Heart left ventricle (tissue), 16 donors: Measurements from ENCODE around the gene PFN2. TPM values are rescaled to one million over a fixed set of nuclear protein-coding genes. Genes with fewer than 3 reads are reported as not detected.
"Not testable (repeated sequence)": the region's sequence is repeated elsewhere in the genome, so short reads cannot be mapped to it uniquely, and the experiment has no call there.

Experiments
- ATAC-seq, 4 donors: fragments of 200-7000 bp; cut with Tn5 transposase; one replicate each; pipeline ENCODE4 v1.9.1; 2020 to 2022; ENCODE audit warnings: moderate library complexity in 4 of 4, mild to moderate bottlenecking in 3 of 4, moderate number of reproducible peaks in 1 of 4
- DNase-seq, 5 donors: peaks; one replicate each; pipeline ENCODE4 v3.0.0-alpha.2; 2020
- H3K27ac ChIP-seq, 12 donors: fragments of 200-600 bp; sonication (generic) in 4 of 12; one replicate each; pipeline versions ENCODE4 v1.5.0 to v1.8.0; 2016 to 2022; ENCODE audit warnings: mild to moderate bottlenecking in 2 of 12
- H3K27me3 ChIP-seq, 9 donors: fragments of 200-600 bp; sonication (generic) in 2 of 9; one replicate each; pipeline versions ENCODE4 v1.5.1 to v1.8.0; 2016 to 2022; ENCODE audit warnings: mild to moderate bottlenecking in 3 of 9
- H3K36me3 ChIP-seq, 9 donors: fragments of 200-600 bp; sonication (generic) in 2 of 9; one replicate each; pipeline versions ENCODE4 v1.5.0 to v1.8.0; 2018 to 2022; ENCODE audit warnings: mild to moderate bottlenecking in 2 of 9
- H3K4me1 ChIP-seq, 12 donors: fragments of 200-600 bp; sonication (generic) in 4 of 12; one replicate each; pipeline versions ENCODE4 v1.5.0 to v1.8.0; 2016 to 2022; ENCODE audit warnings: mild to moderate bottlenecking in 3 of 12
- H3K4me3 ChIP-seq, 12 donors: fragments of 200-600 bp; sonication (generic) in 4 of 12; one replicate each; pipeline versions ENCODE4 v1.5.0 to v1.8.0; 2017 to 2022; ENCODE audit warnings: mild to moderate bottlenecking in 9 of 12, moderate library complexity in 4 of 12
- H3K9me3 ChIP-seq, 12 donors: fragments of 200-600 bp; sonication (generic) in 4 of 12; one replicate each; pipeline versions ENCODE4 v1.5.0 to v1.8.0; 2016 to 2022; ENCODE audit warnings: mild to moderate bottlenecking in 1 of 12
- POLR2A ChIP-seq, 2 donors: fragments of 450-650 bp; IDR thresholded peaks; one replicate each; pipeline ENCODE4 v1.6.1; 2017; ENCODE audit warnings: antibody characterized with exemption in 2 of 2, mild to moderate bottlenecking in 2 of 2, moderate library complexity in 2 of 2
- WGBS, 4 donors: extraction: QIAGEN DNeasy Blood & Tissue Kit in 2 of 4; methylation state at CpG; one replicate each; pipeline versions ENCODE4 v1.1.5 to v1.1.7; 2013 to 2018; 5-methylcytosine and 5-hydroxymethylcytosine counted together
- intact Hi-C, 10 donors: fragments of 100-400 bp; cut with DNase I; formaldehyde crosslinking; loops; one replicate each; pipeline versions ENCODE4 v1.11.1 to v1.14.2; 2022
- polyA plus RNA-seq, 2 donors: library from polyadenylated mRNA; stranded (reverse); fragments of 200-250 nt; gene quantifications; one replicate each; pipeline ENCODE4 v1.2.3, GENCODE V29; 2013
- total RNA-seq, 9 donors: library from RNA; depleted of rRNA in 2 of 9; stranded (reverse); fragments of >200 nt in 2 of 9; fragmentation: NEBNext Ultra II Directional in 3 of 9; extraction: Animal tissue kit (Norgen Biotek cat#: 25700) in 3 of 9; gene quantifications; one replicate each; pipeline versions ENCODE4 v1.1.0 to v1.2.4, GENCODE V29; 2016 to 2023
- TF ChIP-seq, protein P1 (sequence below), 12 donors: fragments of 200-600 bp; sonication (generic) in 4 of 12; IDR thresholded peaks; one replicate each; pipeline versions ENCODE4 v1.5.0 to v1.8.0; 2018 to 2022; ENCODE audit warnings: antibody characterized with exemption in 12 of 12, mild to moderate bottlenecking in 5 of 12
- donor health status: ischemic (EF 13 %, LVEDD 7.1; RV severe dilation, severe dysfunction).
- donor health status: healthy with polysubstance abuse.
- donor health status: DM: no; HTN: yes; CAD: no.
- donor health status: DM: no; HTN: no; CAD: no.
- donor health status: ischemic (EF 25% LVEDD 6.9; RV normal size, moderate dysfunction).
- donor health status: ischemic (EF 25% LVEDD 5.7; RV mildly dilated, moderate dysfunction).
- donor health status: healthy.
- donor health status: DM: yes; HTN: yes; CAD: no.
- donor health status: ischemic (EF 35%, LVEDD 5.7; RV mildly dilated, moderate dysfunction).
- donor health status: nonischemic (EF 11% LVEDD 7.7; RV severe dilation, severe dysfunction).
- donor health status: DM: yes; HTN: yes; CAD: no.
- donor health status: PGD.
- donor health status: ischemic (EF 29% LVEDD 5.4; RV normal size, mild dysfunction).
- donor health status: nonischemic (EF 23%, LVEDD 6.1; RV moderate dilation, normal function).

The PFN2 gene
- total and polyA plus RNA-seq, 11 donors: 31.4 to 89.3 (median 66.1) TPM

DNA sequence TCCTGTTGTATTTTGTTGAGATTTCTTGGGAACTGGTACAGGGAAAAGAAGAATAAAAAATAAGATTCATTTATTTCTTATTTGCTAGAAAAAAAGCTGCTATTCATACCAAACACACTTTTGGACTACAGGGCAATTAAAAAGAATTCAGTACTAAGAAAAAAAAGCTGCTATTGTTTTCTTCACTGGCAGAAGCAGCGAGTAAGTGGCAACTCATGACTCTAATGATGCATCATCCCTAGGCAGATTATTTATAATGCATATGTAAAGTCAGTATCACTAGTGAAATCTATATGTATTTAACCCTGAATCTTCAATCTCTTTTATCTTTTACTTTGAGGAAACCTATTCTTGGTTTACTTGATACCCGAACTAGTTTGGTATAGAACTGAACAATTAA lies 15.2 kb downstream of the PFN2 start:
- intact Hi-C loops: no loop called here
- H3K27ac ChIP-seq: no peak overlapping the region
- H3K36me3 ChIP-seq: peaks cover 0 to 21% (median 2%) of the 10 kb centered on the region in 9 donors
- H3K9me3 ChIP-seq: no peaks in the 10 kb centered on the region
- H3K4me1 ChIP-seq: peaks cover 0 to 22% (median 6%) of the 10 kb centered on the region in 12 donors
- H3K27me3 ChIP-seq: no peaks in the 10 kb centered on the region
- ATAC-seq: no peak
- DNase-seq: no peak
- 78 to 87% (median 81%) methylated on average over 2 of the region's 2 CpGs for WGBS, 4 donors
- no peak for TF ChIP-seq POLR2A (IDR thresholded peaks at IDR 0.05)
- TF ChIP-seq, protein P1, sequence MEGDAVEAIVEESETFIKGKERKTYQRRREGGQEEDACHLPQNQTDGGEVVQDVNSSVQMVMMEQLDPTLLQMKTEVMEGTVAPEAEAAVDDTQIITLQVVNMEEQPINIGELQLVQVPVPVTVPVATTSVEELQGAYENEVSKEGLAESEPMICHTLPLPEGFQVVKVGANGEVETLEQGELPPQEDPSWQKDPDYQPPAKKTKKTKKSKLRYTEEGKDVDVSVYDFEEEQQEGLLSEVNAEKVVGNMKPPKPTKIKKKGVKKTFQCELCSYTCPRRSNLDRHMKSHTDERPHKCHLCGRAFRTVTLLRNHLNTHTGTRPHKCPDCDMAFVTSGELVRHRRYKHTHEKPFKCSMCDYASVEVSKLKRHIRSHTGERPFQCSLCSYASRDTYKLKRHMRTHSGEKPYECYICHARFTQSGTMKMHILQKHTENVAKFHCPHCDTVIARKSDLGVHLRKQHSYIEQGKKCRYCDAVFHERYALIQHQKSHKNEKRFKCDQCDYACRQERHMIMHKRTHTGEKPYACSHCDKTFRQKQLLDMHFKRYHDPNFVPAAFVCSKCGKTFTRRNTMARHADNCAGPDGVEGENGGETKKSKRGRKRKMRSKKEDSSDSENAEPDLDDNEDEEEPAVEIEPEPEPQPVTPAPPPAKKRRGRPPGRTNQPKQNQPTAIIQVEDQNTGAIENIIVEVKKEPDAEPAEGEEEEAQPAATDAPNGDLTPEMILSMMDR (IDR thresholded peaks at IDR 0.05): no peak
- H3K4me3 ChIP-seq: no peak overlapping the region

DNA sequence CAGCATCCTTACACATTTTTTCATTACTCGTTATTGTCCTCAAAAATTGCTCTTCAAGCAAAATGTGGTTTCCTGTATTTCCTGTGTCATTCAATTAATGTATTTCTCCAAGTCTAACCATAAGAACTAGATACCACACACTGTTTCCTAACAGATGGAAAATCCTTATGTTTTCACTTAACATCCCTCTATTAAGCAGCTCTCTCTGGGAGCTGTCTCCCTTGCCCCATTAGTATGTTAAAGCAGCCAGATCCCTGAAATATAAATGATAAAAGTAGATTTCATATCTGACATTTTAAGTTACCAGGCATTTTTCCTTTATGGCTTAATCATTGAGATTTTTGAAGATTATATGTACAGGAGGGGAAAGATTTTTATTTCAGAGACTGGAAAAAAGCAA lies 15.9 kb downstream of the PFN2 start:
- DNase-seq: no peak
- Histone ChIP-seq H3K27me3 (no peaks in the 10 kb centered on the region), H3K27ac (no peak overlapping the region), H3K4me1 (peaks cover 0 to 22% (median 6%) of the 10 kb centered on the region in 12 donors), H3K4me3 (no peak overlapping the region), H3K36me3 (peaks cover 0 to 15% (median 0%) of the 10 kb centered on the region in 9 donors), H3K9me3 (no peaks in the 10 kb centered on the region)
- no peak for ATAC-seq
- WGBS, 4 donors: 47 to 58% (median 52%) methylated on average over 1 of the region's 1 CpG
- intact Hi-C loops: no loop called here
- TF ChIP-seq, protein P1 (IDR thresholded peaks at IDR 0.05): no peak
- TF ChIP-seq POLR2A (IDR thresholded peaks at IDR 0.05): no peak

DNA sequence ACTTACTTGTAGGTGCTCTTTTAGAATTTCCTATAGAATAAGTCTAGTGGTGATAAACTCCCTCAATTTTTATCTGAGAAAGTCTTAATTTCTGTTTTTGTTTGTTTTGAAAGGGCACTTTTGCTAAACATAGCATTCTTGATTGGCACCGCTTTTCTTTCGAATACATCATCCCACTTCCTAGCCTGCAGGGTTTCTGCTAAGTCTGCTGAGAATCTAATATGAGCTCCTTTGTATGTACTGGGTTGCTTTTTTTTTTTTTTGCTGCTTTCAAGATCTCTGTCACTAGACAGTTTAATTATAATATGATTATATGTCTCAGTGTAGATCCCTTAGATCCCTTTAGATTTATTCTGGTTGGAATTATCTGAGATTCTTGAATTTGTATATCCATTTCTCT lies 21.5 kb downstream of the PFN2 start:
- H3K4me3 ChIP-seq: no peak overlapping the region
- H3K36me3 ChIP-seq: peaks cover 0 to 8% (median 4%) of the 10 kb centered on the region in 9 donors
- H3K9me3 ChIP-seq: peaks cover 0 to 5% (median 0%) of the 10 kb centered on the region in 12 donors
- peaks cover 0 to 19% (median 3%) of the 10 kb centered on the region in 12 donors for H3K4me1 ChIP-seq
- 96 to 99% (median 97%) methylated on average over 2 of the region's 2 CpGs for WGBS, 4 donors
- H3K27ac ChIP-seq: no peak overlapping the region
- DNase-seq: no peak
- TF ChIP-seq, protein P1 (IDR thresholded peaks at IDR 0.05): no peak
- no peak for TF ChIP-seq POLR2A (IDR thresholded peaks at IDR 0.05)
- intact Hi-C loops: no loop called here
- no peaks in the 10 kb centered on the region for H3K27me3 ChIP-seq
- no peak for ATAC-seq

DNA sequence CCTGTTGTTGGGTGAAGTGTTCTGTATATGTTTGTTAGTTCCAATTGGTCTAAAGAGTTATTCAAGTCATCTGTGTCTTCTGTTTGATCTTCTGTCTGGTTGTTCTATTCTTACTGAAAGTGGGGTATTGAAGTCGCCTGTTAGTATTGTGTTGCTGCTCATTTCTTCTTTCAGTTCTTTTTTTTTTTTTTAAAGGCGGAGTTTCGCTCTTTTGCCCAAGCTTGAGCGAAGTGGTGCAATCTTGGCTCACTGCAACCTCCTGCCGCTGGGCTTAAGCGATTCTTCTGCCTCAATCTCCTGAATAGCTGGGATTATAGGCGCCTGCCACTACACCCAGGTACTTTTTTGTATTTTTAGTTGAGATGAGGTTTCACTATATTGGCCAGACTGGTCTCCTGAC lies 23.5 kb downstream of the PFN2 start:
- TF ChIP-seq POLR2A (IDR thresholded peaks at IDR 0.05): no peak
- TF ChIP-seq, protein P1 (IDR thresholded peaks at IDR 0.05): no peak
- H3K9me3 ChIP-seq: peaks cover 0 to 8% (median 0%) of the 10 kb centered on the region in 12 donors
- DNase-seq (no peak), ATAC-seq (no peak)
- H3K4me3 ChIP-seq: no peak overlapping the region
- H3K36me3 ChIP-seq: peaks cover 0 to 8% (median 3%) of the 10 kb centered on the region in 9 donors
- WGBS, 4 donors: 96 to 98% (median 98%) methylated on average over 7 of the region's 7 CpGs
- intact Hi-C loops: no loop called here
- H3K27ac ChIP-seq: no peak overlapping the region
- H3K27me3 ChIP-seq: no peaks in the 10 kb centered on the region
- peaks cover 0 to 12% (median 3%) of the 10 kb centered on the region in 12 donors for H3K4me1 ChIP-seq

DNA sequence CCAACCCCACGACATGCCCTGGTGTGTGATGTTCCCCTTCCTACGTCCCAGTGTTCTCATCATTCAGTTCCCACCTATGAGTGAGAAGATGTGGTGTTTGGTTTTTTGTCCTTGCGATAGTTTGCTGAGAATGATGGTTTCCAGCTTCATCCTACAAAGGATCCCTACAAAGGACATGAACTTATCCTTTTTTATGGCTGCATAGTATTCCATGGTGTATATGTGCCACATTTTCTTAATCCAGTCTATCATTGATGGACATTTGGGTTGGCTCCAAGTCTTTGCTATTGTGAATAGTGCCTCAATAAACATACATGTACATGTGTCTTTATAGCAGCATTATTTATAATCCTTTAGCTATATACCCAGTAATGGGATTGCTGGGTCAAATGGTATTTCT lies 26.7 kb downstream of the PFN2 start:
- WGBS, 4 donors: 94 to 99% (median 96%) methylated on average over 3 of the region's 3 CpGs
- H3K4me3 ChIP-seq, DNase-seq, H3K27me3 ChIP-seq, H3K27ac ChIP-seq, intact Hi-C loops, ATAC-seq, H3K9me3 ChIP-seq: not testable (repeated sequence)
- peaks cover 0 to 13% (median 4%) of the 10 kb centered on the region in 9 donors for H3K36me3 ChIP-seq
- peaks cover 0 to 25% (median 6%) of the 10 kb centered on the region in 12 donors for H3K4me1 ChIP-seq
